DND-41 (cell line): ENCODE results near the gene PTPRE.
"Not testable (repeated sequence)": the region's sequence is repeated elsewhere in the genome, so short reads cannot be mapped to it uniquely, and the experiment has no call there.

Source experiments
- ATAC-seq: fragments of 200-7000 bp; cut with Tn5 transposase; 3 replicates; pipeline ENCODE4 v1.9.1; 2021; ENCODE audit warnings: low read depth; ENCODE audit not compliant: insufficient read depth
- DNase-seq: peaks from one replicate; pipeline ENCODE4 v3.0.0-alpha.2; 2020
- H2AFZ ChIP-seq: 2 replicates; pipeline ENCODE4 v1.6.0; 2012; ENCODE audit warnings: low read depth, low read length
- H3K27ac ChIP-seq: 2 replicates; pipeline ENCODE4 v1.5.1; 2012; ENCODE audit warnings: low read length, inconsistent platforms
- H3K27me3 ChIP-seq: fragments of 200-600 bp; sonication (generic); 2 replicates; pipeline ENCODE4 v1.6.0; 2012; ENCODE audit warnings: low read length, mild to moderate bottlenecking, inconsistent platforms; ENCODE audit not compliant: insufficient read depth, poor library complexity
- H3K36me3 ChIP-seq: 2 replicates; pipeline ENCODE4 v1.5.1; 2012; ENCODE audit warnings: low read length, inconsistent platforms; ENCODE audit not compliant: insufficient read depth
- H3K4me1 ChIP-seq: 2 replicates; pipeline ENCODE4 v1.5.1; 2012; ENCODE audit warnings: mild to moderate bottlenecking, low read length; ENCODE audit not compliant: insufficient read depth
- H3K4me2 ChIP-seq: 2 replicates; pipeline ENCODE4 v1.6.0; 2012; ENCODE audit warnings: mild to moderate bottlenecking, moderate library complexity, low read length, inconsistent platforms; ENCODE audit not compliant: insufficient read depth
- H3K4me3 ChIP-seq, 2 experiments: fragments of 200-600 bp in 1 of 2; shearing (Covaris generic) in 1 of 2; 2 replicates each; pipeline ENCODE4 v1.5.1; 2012 to 2016; ENCODE audit warnings: inconsistent platforms in 2 of 2, low read length in 2 of 2, mild to moderate bottlenecking in 2 of 2, low read depth in 1 of 2, moderate library complexity in 1 of 2
- H3K79me2 ChIP-seq: 2 replicates; pipeline ENCODE4 v1.6.0; 2012; ENCODE audit warnings: low read length, inconsistent platforms; ENCODE audit not compliant: insufficient read depth
- H3K9ac ChIP-seq: 2 replicates; pipeline ENCODE4 v1.6.0; 2012; ENCODE audit warnings: low read depth, mild to moderate bottlenecking, inconsistent platforms, low read length, moderate library complexity
- H3K9me3 ChIP-seq: 2 replicates; pipeline ENCODE4 v1.5.1; 2012; ENCODE audit warnings: low read length, moderate library complexity, mild to moderate bottlenecking, inconsistent platforms; ENCODE audit not compliant: insufficient read depth, severe bottlenecking
- H4K20me1 ChIP-seq: 2 replicates; pipeline ENCODE4 v1.6.0; 2012; ENCODE audit warnings: low read length; ENCODE audit not compliant: insufficient read depth
- EZH2 ChIP-seq: IDR thresholded peaks from 3 replicates; pipeline ENCODE4 v1.6.1; 2012; ENCODE audit warnings: borderline replicate concordance, low read depth, mild to moderate bottlenecking, moderate library complexity, low read length, inconsistent platforms; ENCODE audit not compliant: severe bottlenecking
- TF ChIP-seq, protein P1 (sequence below): IDR thresholded peaks from 2 replicates; pipeline ENCODE4 v1.5.1; 2012; ENCODE audit warnings: borderline replicate concordance, low read length, moderate library complexity, mild to moderate bottlenecking; ENCODE audit not compliant: poor library complexity, severe bottlenecking; ENCODE audit errors: extremely low read depth

Gene PTPRE

DNA sequence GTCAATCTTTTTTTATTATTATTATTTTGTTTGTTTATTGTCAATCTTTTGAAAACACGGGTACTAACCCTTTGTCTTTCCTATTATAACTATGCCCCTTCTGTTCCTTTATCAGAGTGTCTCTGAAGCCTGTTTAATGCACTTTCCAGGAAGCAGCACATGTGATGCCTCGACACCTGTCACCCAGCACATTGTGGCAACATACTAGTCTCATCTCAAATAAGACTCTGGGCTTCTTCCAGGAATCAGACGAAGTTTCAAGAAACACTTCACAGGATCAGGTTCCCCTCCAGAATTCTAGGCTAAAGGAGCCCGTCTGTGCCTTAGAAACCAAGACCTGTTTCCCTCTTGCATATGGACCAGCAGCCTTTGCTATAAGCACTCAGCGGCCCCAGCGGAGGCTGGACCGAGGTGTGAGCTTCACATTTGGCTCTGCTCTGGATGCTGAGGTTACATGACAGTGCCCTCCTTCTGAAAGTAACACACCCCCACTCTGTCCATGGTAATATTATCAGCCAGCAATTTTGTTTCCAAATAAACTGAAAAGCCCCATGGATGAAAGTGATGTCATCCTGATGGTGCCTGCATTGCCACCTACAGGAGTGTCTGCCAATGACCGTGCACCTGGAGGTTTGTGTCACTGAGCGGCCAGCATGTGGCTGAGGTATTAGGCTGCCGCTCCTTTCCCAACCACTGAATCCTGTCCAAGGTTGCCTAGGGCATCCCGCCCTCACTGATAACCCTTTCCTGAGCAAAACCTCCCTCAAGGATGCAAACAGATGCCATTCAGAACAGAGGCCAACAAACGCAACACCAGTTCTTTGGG, 181.2 kb downstream of the PTPRE start:
- peak; percentile 76 for ATAC-seq
- H3K4me2 ChIP-seq = no peak overlapping the region
- H3K4me3 ChIP-seq = no peak overlapping the region
- peaks cover 15% of the 10 kb centered on the region for H3K4me1 ChIP-seq
- no peak overlapping the region for H3K9ac ChIP-seq
- H3K79me2 ChIP-seq = no peaks in the 10 kb centered on the region
- no peaks in the 10 kb centered on the region for H3K36me3 ChIP-seq
- H3K27me3 ChIP-seq = no peaks in the 10 kb centered on the region
- TF ChIP-seq, protein P1, sequence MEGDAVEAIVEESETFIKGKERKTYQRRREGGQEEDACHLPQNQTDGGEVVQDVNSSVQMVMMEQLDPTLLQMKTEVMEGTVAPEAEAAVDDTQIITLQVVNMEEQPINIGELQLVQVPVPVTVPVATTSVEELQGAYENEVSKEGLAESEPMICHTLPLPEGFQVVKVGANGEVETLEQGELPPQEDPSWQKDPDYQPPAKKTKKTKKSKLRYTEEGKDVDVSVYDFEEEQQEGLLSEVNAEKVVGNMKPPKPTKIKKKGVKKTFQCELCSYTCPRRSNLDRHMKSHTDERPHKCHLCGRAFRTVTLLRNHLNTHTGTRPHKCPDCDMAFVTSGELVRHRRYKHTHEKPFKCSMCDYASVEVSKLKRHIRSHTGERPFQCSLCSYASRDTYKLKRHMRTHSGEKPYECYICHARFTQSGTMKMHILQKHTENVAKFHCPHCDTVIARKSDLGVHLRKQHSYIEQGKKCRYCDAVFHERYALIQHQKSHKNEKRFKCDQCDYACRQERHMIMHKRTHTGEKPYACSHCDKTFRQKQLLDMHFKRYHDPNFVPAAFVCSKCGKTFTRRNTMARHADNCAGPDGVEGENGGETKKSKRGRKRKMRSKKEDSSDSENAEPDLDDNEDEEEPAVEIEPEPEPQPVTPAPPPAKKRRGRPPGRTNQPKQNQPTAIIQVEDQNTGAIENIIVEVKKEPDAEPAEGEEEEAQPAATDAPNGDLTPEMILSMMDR = peak; percentile 57
- no peak for TF ChIP-seq EZH2
- DNase-seq = peak; percentile 48
- no peaks in the 10 kb centered on the region for H3K9me3 ChIP-seq
- no peak overlapping the region for H2AFZ ChIP-seq
- H4K20me1 ChIP-seq = no peaks in the 10 kb centered on the region
- no peak overlapping the region for H3K27ac ChIP-seq

DNA sequence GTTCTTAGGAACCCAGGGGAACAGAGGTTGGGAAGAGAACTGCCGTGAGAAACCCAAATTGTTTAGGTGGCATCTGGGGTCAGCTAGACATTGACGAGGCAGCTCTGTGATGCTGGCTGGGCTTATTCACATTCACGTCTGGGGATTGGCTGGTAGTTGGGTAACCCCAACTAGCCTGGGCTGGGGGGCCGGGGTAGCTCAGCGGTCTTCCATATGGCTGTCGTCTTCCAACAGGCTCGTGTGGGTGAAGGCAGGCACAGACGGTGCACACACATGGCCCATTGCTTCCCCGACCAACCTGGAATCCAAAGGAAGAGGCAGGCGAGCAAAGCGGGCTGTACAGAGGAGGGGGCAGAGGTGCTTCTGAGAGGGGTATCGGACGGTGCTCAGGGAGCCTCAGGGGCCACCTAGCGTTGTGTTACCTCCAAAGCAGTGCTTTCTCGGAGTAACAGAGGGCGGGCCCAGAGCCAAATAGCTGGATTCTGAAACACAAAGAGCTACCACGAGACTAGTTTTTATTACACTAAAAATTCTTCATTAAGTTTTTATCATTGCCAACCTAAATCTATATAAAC, 184.8 kb downstream of the PTPRE start:
- no peak for DNase-seq
- Histone ChIP-seq H2AFZ (no peak overlapping the region), H3K79me2 (no peaks in the 10 kb centered on the region), H3K4me1 (peaks cover 25% of the 10 kb centered on the region), H3K4me2 (no peak overlapping the region), H3K4me3 (no peak overlapping the region), H3K9me3 (no peaks in the 10 kb centered on the region), H3K27ac (no peak overlapping the region), H3K36me3 (peaks cover 14% of the 10 kb centered on the region), H3K9ac (no peak overlapping the region), H3K27me3 (no peaks in the 10 kb centered on the region), H4K20me1 (peaks cover 16% of the 10 kb centered on the region)
- ATAC-seq = no peak
- no peak for TF ChIP-seq EZH2
- TF ChIP-seq, protein P1 = no peak

DNA sequence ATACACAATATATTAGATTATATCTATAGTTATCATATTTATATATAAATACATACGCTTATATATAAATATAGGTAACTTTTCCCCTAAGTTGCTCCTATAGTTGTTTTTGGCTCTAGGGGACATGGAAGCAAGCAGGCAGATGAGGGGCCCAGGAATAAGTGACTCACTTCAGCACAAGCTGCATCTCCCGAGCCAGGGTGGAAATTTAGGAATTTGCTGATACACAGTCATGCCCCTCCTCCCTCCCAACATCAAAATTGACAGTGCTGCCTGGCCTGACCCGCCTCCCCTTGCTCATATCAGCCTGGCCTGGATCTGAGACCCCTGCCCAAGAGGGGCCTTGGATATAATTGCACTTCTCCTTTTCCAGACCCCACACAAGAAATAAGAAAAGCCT, 185.6 kb downstream of the PTPRE start:
- ATAC-seq (no peak), DNase-seq (no peak)
- no peaks in the 10 kb centered on the region for H3K27me3 ChIP-seq
- no peaks in the 10 kb centered on the region for H3K9me3 ChIP-seq
- H3K36me3 ChIP-seq = peaks cover 22% of the 10 kb centered on the region
- H3K4me3 ChIP-seq = no peak overlapping the region
- no peak overlapping the region for H3K9ac ChIP-seq
- TF ChIP-seq, protein P1 = no peak
- TF ChIP-seq EZH2 = no peak
- H3K4me2 ChIP-seq = no peak overlapping the region
- H2AFZ ChIP-seq = no peak overlapping the region
- peaks cover 29% of the 10 kb centered on the region for H3K4me1 ChIP-seq
- no peaks in the 10 kb centered on the region for H3K79me2 ChIP-seq
- H4K20me1 ChIP-seq = peaks cover 21% of the 10 kb centered on the region
- H3K27ac ChIP-seq = no peak overlapping the region

DNA sequence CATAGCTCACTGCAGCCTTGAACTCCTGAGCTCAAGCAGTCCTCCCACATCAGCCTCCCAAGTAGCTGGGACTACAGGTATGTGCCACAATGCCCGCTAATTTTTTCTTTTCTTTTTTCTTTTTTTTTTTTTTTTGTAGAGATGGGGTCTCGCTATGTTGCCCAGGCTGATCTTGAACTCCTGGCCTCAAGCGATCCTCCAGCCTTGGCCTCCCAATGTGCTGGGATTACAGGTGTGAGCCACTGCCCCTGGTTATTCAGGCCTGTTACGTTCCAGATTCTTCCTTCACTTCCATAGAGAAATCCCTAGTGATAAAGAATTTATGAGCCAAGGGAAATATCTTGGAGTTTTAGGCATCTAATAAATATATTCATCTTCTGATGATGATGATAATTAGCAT, 187.7 kb downstream of the PTPRE start:
- H3K27ac ChIP-seq, H3K4me3 ChIP-seq, H3K79me2 ChIP-seq, H2AFZ ChIP-seq, DNase-seq, H3K4me2 ChIP-seq, H3K9me3 ChIP-seq, H3K27me3 ChIP-seq, ATAC-seq, H3K9ac ChIP-seq: not testable (repeated sequence)
- H3K4me1 ChIP-seq = peaks cover 30% of the 10 kb centered on the region
- peaks cover 38% of the 10 kb centered on the region for H4K20me1 ChIP-seq
- H3K36me3 ChIP-seq = peaks cover 43% of the 10 kb centered on the region
